Measurements from ENCODE around the gene ADCY5.

DNA sequence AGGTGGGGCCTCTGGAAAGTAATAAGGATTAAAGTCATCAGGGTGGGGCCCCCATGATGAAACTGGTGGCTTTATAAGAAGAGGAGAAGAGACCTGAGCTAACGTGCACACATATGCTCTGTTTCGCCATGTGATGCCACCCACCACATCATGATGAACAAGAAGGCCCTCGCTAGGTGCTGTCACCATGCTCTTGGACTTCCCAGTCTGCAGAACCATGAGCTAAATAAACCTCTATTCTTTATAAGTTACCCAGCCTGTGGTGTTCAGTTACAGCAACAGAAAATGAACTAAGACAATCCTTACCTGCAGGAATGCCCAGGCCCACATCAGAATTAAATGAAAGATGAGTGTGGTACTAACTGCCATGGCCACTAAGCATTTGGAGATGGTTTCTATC is 79.8 kb downstream of the ADCY5 start:
- no peak for TF ChIP-seq REST (IDR thresholded peaks at IDR 0.05; ENCODE audit: insufficient read depth in 1 of 2, low read depth in 2 of 2, low read length in 2 of 2)
- TF ChIP-seq SIN3A (IDR thresholded peaks at IDR 0.05; ENCODE audit: borderline replicate concordance, insufficient read depth, low read length): no peak
- no peak for TF ChIP-seq TAF1 (IDR thresholded peaks at IDR 0.05; ENCODE audit: borderline replicate concordance, insufficient read depth, low read length)
- TF ChIP-seq POLR2AphosphoS5 (IDR thresholded peaks at IDR 0.05; ENCODE audit: low read depth, low read length): no peak

All from PFSK-1 (cell line).